ENCODE results near the gene FAM24B. TPM values are rescaled to one million over a fixed set of nuclear protein-coding genes. Genes with fewer than 3 reads are reported as not detected.

FAM24B gene
- total RNA-seq, 1 experiment from 2014 or later: 10.8 TPM

DNA sequence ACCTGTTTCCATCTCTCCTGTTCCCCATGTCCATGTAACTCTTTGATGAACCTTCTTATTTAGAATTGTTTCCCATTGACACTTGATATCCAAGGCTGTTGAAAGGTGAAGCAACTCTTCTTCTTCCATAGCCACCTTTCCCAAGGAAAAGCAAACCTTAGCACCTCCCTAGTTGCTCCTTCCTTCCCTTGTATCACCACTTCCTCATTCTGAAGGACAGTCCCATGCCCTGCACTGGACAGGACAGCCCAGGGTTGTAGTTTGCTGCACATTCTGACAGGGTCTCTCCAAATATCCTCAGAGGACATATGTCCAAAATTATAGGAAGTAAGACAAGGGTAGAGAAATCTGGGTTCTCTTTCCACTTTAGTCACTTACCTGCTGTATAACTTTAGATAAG is 39.9 kb downstream of the FAM24B start:
- Histone ChIP-seq H3K27ac (no peak overlapping the region), H3K9me2 (ENCODE audit: insufficient read depth) (no peaks in the 10 kb centered on the region), H3K36me3 (ENCODE audit: low read depth) (no peaks in the 10 kb centered on the region), H3K4me2 (no peak overlapping the region), H3K79me2 (ENCODE audit: low read depth) (no peaks in the 10 kb centered on the region), H4K20me1 (ENCODE audit: insufficient read depth) (no peaks in the 10 kb centered on the region), H2AFZ (no peak overlapping the region), H3K27me3 (ENCODE audit: insufficient read depth, low read depth) (no peaks in the 10 kb centered on the region), H3K4me1 (replicated peaks; ENCODE audit: insufficient read depth) (no peaks in the 10 kb centered on the region), H3K4me3 (no peak overlapping the region), H3K9me3 (ENCODE audit: insufficient read depth, low read depth) (no peaks in the 10 kb centered on the region), H3F3A (ENCODE audit: insufficient read depth, low read depth) (no peaks in the 10 kb centered on the region)
- TF ChIP-seq EZH2 (IDR thresholded peaks at IDR 0.05; ENCODE audit: low read depth): no peak
- TF ChIP-seq, protein P1, sequence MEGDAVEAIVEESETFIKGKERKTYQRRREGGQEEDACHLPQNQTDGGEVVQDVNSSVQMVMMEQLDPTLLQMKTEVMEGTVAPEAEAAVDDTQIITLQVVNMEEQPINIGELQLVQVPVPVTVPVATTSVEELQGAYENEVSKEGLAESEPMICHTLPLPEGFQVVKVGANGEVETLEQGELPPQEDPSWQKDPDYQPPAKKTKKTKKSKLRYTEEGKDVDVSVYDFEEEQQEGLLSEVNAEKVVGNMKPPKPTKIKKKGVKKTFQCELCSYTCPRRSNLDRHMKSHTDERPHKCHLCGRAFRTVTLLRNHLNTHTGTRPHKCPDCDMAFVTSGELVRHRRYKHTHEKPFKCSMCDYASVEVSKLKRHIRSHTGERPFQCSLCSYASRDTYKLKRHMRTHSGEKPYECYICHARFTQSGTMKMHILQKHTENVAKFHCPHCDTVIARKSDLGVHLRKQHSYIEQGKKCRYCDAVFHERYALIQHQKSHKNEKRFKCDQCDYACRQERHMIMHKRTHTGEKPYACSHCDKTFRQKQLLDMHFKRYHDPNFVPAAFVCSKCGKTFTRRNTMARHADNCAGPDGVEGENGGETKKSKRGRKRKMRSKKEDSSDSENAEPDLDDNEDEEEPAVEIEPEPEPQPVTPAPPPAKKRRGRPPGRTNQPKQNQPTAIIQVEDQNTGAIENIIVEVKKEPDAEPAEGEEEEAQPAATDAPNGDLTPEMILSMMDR (conservative IDR thresholded peaks at IDR 0.05): no peak
- no TSS peak for BruUV-seq (replicated peaks)
- no peak for DNase-seq
- POLR2A ChIA-PET (ENCODE audit: unreplicated experiment): no interaction called here
- intact Hi-C loops (cut with micrococcal nuclease; ENCODE audit: unreplicated experiment): no loop called here
- CTCF ChIA-PET: no interaction called here

DNA sequence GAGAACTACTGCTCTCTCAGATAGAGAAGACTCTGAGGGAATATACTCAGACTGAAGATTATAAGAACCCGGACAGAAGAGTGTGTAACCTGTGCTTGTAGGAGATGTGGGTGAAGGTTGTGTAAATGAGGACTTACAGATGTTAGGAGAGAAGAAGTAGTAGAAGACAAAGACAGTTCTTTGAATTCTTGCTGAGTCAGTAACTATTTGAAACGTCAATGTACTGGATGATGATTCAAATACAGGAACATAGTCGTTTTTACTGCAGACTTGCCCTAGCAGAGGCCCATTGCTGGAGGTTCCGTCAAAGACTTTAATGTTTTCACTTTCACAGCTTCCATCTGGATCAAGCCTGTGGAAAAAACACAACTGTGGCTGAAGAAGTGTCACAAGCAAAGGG is 40.5 kb downstream of the FAM24B start:
- H4K20me1 ChIP-seq (ENCODE audit: insufficient read depth): no peaks in the 10 kb centered on the region
- H3K27me3 ChIP-seq (ENCODE audit: insufficient read depth, low read depth): no peaks in the 10 kb centered on the region
- H3K9me3 ChIP-seq (ENCODE audit: insufficient read depth, low read depth): no peaks in the 10 kb centered on the region
- no peaks in the 10 kb centered on the region for H3K36me3 ChIP-seq (ENCODE audit: low read depth)
- H3F3A ChIP-seq (ENCODE audit: insufficient read depth, low read depth): no peaks in the 10 kb centered on the region
- no peaks in the 10 kb centered on the region for H3K4me1 ChIP-seq (replicated peaks; ENCODE audit: insufficient read depth)
- no peak for TF ChIP-seq EZH2 (IDR thresholded peaks at IDR 0.05; ENCODE audit: low read depth)
- TF ChIP-seq, protein P1 (conservative IDR thresholded peaks at IDR 0.05): no peak
- CTCF ChIA-PET: no interaction called here
- intact Hi-C loops (cut with micrococcal nuclease; ENCODE audit: unreplicated experiment): no loop called here
- H3K9me2 ChIP-seq (ENCODE audit: insufficient read depth): no peaks in the 10 kb centered on the region
- H2AFZ ChIP-seq: no peak overlapping the region
- no peaks in the 10 kb centered on the region for H3K79me2 ChIP-seq (ENCODE audit: low read depth)
- H3K4me2 ChIP-seq: no peak overlapping the region
- no TSS peak for BruUV-seq (replicated peaks)
- POLR2A ChIA-PET (ENCODE audit: unreplicated experiment): no interaction called here
- no peak overlapping the region for H3K27ac ChIP-seq
- DNase-seq: no peak
- H3K4me3 ChIP-seq: no peak overlapping the region

DNA sequence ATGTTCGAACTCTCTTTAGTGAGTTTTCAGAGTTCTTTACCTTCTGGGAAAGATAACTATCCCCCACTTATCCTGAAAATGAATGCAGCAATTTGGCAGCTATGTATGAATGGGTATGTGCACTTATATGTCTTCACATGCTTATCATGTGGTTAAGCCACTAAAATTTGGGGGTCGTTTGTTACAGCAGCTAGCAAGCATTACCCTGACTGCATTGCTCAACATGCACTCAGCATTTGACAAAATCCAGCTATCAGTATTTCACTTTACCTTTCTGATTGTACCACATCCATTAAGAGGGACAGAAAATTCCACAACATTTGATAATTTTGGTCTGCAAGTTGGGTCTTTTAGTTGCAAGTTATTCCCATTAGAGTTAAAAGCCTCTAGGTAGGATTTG is 43.5 kb downstream of the FAM24B start:
- no peak overlapping the region for H3K27ac ChIP-seq
- H3F3A ChIP-seq (ENCODE audit: insufficient read depth, low read depth): no peaks in the 10 kb centered on the region
- H3K4me2 ChIP-seq: no peak overlapping the region
- H3K4me1 ChIP-seq (replicated peaks; ENCODE audit: insufficient read depth): no peaks in the 10 kb centered on the region
- POLR2A ChIA-PET (ENCODE audit: unreplicated experiment): no interaction called here
- no peaks in the 10 kb centered on the region for H3K9me2 ChIP-seq (ENCODE audit: insufficient read depth)
- intact Hi-C loops (cut with micrococcal nuclease; ENCODE audit: unreplicated experiment): no loop called here
- no peak overlapping the region for H2AFZ ChIP-seq
- no peaks in the 10 kb centered on the region for H3K27me3 ChIP-seq (ENCODE audit: insufficient read depth, low read depth)
- no peaks in the 10 kb centered on the region for H3K79me2 ChIP-seq (ENCODE audit: low read depth)
- no TSS peak for BruUV-seq (replicated peaks)
- no peak overlapping the region for H3K4me3 ChIP-seq
- H3K9me3 ChIP-seq (ENCODE audit: insufficient read depth, low read depth): no peaks in the 10 kb centered on the region
- no peak for DNase-seq
- no peaks in the 10 kb centered on the region for H3K36me3 ChIP-seq (ENCODE audit: low read depth)
- TF ChIP-seq, protein P1 (conservative IDR thresholded peaks at IDR 0.05): no peak
- no peak for TF ChIP-seq EZH2 (IDR thresholded peaks at IDR 0.05; ENCODE audit: low read depth)
- CTCF ChIA-PET: interaction anchor here (0.6 kb wide), 1 partner anchor 270 kb away, joined by 3 read pairs; no protein-coding TSS in a partner anchor
- H4K20me1 ChIP-seq (ENCODE audit: insufficient read depth): no peaks in the 10 kb centered on the region

Measured in PC-9 (cell line).